ENCODE results near the gene FTSJ3. TPM values are rescaled to one million over a fixed set of nuclear protein-coding genes. Genes with fewer than 3 reads are reported as not detected.
A peak's percentile ranks its signal among the peaks of the same experiment; 100 is the strongest.

Gene FTSJ3
- total RNA-seq, 1 experiment from 2014 or later, result 82.4 TPM

GRCh38 chr17:63841350-63842172, 14.1 kb upstream of the FTSJ3 start:
- TSS peak; percentile 53 for BruUV-seq (replicated peaks)
- Histone ChIP-seq H2AFZ (ENCODE audit: low read length) (peak overlapping the region; percentile 72), H3K36me3 (ENCODE audit: low read depth, low read length) (peaks cover 7% of the 10 kb centered on the region; the same call in 1 of the 2 replicates), H3K4me3 (ENCODE audit: low read length) (peak overlapping the region; percentile 88), H3K4me2 (ENCODE audit: low read length) (peak overlapping the region; percentile 95), H3K9me2 (replicated peaks; ENCODE audit: low read length) (no peaks in the 10 kb centered on the region), H3F3A (ENCODE audit: low read length, unreplicated experiment) (no peaks in the 10 kb centered on the region), H3K9me3 (ENCODE audit: low read length) (no peaks in the 10 kb centered on the region), H3K27me3 (ENCODE audit: low read length) (no peaks in the 10 kb centered on the region), H3K9ac (ENCODE audit: low read length) (peak overlapping the region; percentile 86), H4K20me1 (ENCODE audit: low read length) (0 out of 2 replicates have a peak, but pooled peaks cover 3% of the 10 kb centered on the region), H3K27ac (ENCODE audit: low read length) (peak overlapping the region; percentile 11; the same call in 1 of the 2 replicates), H3K79me2 (ENCODE audit: low read length) (peaks cover 57% of the 10 kb centered on the region), H3K4me1 (ENCODE audit: insufficient read depth, low read length) (peaks cover 33% of the 10 kb centered on the region)
- TF ChIP-seq EZH2 (IDR thresholded peaks at IDR 0.05; ENCODE audit: low read length, unreplicated experiment) (no peak), EZH2phosphoT487 (IDR thresholded peaks at IDR 0.05; ENCODE audit: borderline replicate concordance, low read length) (no peak)
- TF ChIP-seq, protein P1, sequence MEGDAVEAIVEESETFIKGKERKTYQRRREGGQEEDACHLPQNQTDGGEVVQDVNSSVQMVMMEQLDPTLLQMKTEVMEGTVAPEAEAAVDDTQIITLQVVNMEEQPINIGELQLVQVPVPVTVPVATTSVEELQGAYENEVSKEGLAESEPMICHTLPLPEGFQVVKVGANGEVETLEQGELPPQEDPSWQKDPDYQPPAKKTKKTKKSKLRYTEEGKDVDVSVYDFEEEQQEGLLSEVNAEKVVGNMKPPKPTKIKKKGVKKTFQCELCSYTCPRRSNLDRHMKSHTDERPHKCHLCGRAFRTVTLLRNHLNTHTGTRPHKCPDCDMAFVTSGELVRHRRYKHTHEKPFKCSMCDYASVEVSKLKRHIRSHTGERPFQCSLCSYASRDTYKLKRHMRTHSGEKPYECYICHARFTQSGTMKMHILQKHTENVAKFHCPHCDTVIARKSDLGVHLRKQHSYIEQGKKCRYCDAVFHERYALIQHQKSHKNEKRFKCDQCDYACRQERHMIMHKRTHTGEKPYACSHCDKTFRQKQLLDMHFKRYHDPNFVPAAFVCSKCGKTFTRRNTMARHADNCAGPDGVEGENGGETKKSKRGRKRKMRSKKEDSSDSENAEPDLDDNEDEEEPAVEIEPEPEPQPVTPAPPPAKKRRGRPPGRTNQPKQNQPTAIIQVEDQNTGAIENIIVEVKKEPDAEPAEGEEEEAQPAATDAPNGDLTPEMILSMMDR (conservative IDR thresholded peaks at IDR 0.05; ENCODE audit: low read depth, low read length), result no peak
- intact Hi-C loops (cut with micrococcal nuclease), result no loop called here
- POLR2A ChIA-PET (ENCODE audit: unreplicated experiment), result interaction anchor here (0.6 to 1.4 kb wide), 3 partner anchors 55 to 100 kb away, joined by 3 to 4 read pairs (median 3); partner anchors contain the start of gene CCDC47
- ATAC-seq (peak; percentile 21), DNase-seq (peak; percentile 44)
- CTCF ChIA-PET, result interaction anchor here (0.5 to 0.6 kb wide), 3 partner anchors 58 to 143 kb away, joined by 3 to 4 read pairs (median 3); no protein-coding TSS in a partner anchor

GRCh38 chr17:63840591-63841349, 13.3 kb upstream of the FTSJ3 start:
- ChIA-PET CTCF (interaction anchor here (0.6 kb wide), 1 partner anchor 58 kb away, joined by 4 read pairs; no protein-coding TSS in a partner anchor), POLR2A (ENCODE audit: unreplicated experiment) (interaction anchor here (0.7 to 1.4 kb wide), 2 partner anchors 67 to 99 kb away, joined by 3 to 4 read pairs; partner anchors contain the start of gene CCDC47)
- Histone ChIP-seq H3K9me2 (replicated peaks; ENCODE audit: low read length) (no peaks in the 10 kb centered on the region), H3K9me3 (ENCODE audit: low read length) (no peaks in the 10 kb centered on the region), H3K4me1 (ENCODE audit: insufficient read depth, low read length) (peaks cover 33% of the 10 kb centered on the region), H3K27ac (ENCODE audit: low read length) (no peak overlapping the region), H2AFZ (ENCODE audit: low read length) (no peak overlapping the region), H3K4me2 (ENCODE audit: low read length) (peak overlapping the region; percentile 95), H3K79me2 (ENCODE audit: low read length) (peaks cover 58% of the 10 kb centered on the region), H3K36me3 (ENCODE audit: low read depth, low read length) (peaks cover 8% of the 10 kb centered on the region; the same call in 1 of the 2 replicates), H4K20me1 (ENCODE audit: low read length) (0 out of 2 replicates have a peak, but pooled peaks cover 3% of the 10 kb centered on the region), H3K27me3 (ENCODE audit: low read length) (no peaks in the 10 kb centered on the region), H3K4me3 (ENCODE audit: low read length) (peak overlapping the region; percentile 88), H3F3A (ENCODE audit: low read length, unreplicated experiment) (no peaks in the 10 kb centered on the region), H3K9ac (ENCODE audit: low read length) (peak overlapping the region; percentile 86)
- intact Hi-C loops (cut with micrococcal nuclease), result no loop called here
- no peak for ATAC-seq
- no TSS peak for BruUV-seq (replicated peaks)
- no peak for DNase-seq
- TF ChIP-seq EZH2 (IDR thresholded peaks at IDR 0.05; ENCODE audit: low read length, unreplicated experiment), result no peak
- TF ChIP-seq, protein P1 (conservative IDR thresholded peaks at IDR 0.05; ENCODE audit: low read depth, low read length), result no peak
- TF ChIP-seq EZH2phosphoT487 (IDR thresholded peaks at IDR 0.05; ENCODE audit: borderline replicate concordance, low read length), result no peak

All from PC-3 (cell line).